ENCODE data around the gene ADAMTS7.
"Not testable (repeated sequence)": the region's sequence is repeated elsewhere in the genome, so short reads cannot be mapped to it uniquely, and the experiment has no call there.

The ADAMTS7 gene

GRCh38 chr15:78768096-78768495, 43.2 kb downstream of the ADAMTS7 start:
- Histone ChIP-seq H3K18ac (ENCODE audit: low read length) (no peak overlapping the region), H2BK5ac (ENCODE audit: low read length) (no peak overlapping the region), H3K23ac (ENCODE audit: low read depth, low read length, poor library complexity) (no peak overlapping the region), H2BK12ac (ENCODE audit: low read length) (no peak overlapping the region), H2BK120ac (ENCODE audit: low read depth, low read length) (no peak overlapping the region), H3K79me1 (ENCODE audit: low read depth, low read length) (peaks cover 2% of the 10 kb centered on the region), H4K91ac (ENCODE audit: low read depth, low read length, poor library complexity) (no peak overlapping the region), H2BK15ac (ENCODE audit: low read length) (no peak overlapping the region), H3K4me3 (ENCODE audit: low read length in 2 of 2) (no peak overlapping the region), H3K27me3 (ENCODE audit: control insufficient read depth in 3 of 3, insufficient read depth in 3 of 3, low read depth in 1 of 3, low read length in 3 of 3) (no peaks in the 10 kb centered on the region), H3K4ac (ENCODE audit: low read length) (no peak overlapping the region), H2AFZ (ENCODE audit: low read length) (no peak overlapping the region), H3K4me1 (ENCODE audit: control insufficient read depth in 2 of 2, insufficient read depth in 1 of 2, low read depth in 1 of 2, low read length in 2 of 2) (peaks cover 0 to 4% of the 10 kb centered on the region in 2 donors), H4K8ac (ENCODE audit: low read depth, low read length) (no peak overlapping the region), H3K9ac (ENCODE audit: low read depth, low read length, poor library complexity) (peak overlapping the region; percentile 44), H3K9me3 (replicated peaks in 1 of 2; ENCODE audit: control insufficient read depth in 2 of 2, insufficient read depth in 1 of 2, low read depth in 1 of 2, low read length in 2 of 2) (no peaks in the 10 kb centered on the region), H2AK5ac (ENCODE audit: low read depth, low read length) (no peak overlapping the region), H3K4me2 (ENCODE audit: insufficient read depth, low read length, poor library complexity, severe bottlenecking) (no peak overlapping the region), H3K14ac (ENCODE audit: low read length) (no peak overlapping the region), H3K36me3 (replicated peaks in 1 of 2; ENCODE audit: control insufficient read depth in 2 of 2, insufficient read depth in 2 of 2, low read length in 2 of 2) (peaks cover 2 to 3% of the 10 kb centered on the region in 2 donors), H3K27ac (replicated peaks; ENCODE audit: low read length) (no peak overlapping the region)
- no CpG with 5 or more reads among the region's 13 CpGs for WGBS, 2 donors (ENCODE audit: extremely low coverage in 2 of 2, insufficient read length in 2 of 2, insufficient replicate concordance in 1 of 2)
- DNase-seq (ENCODE audit: low spot score), result no peak

- Histone ChIP-seq H3K27me3 (ENCODE audit: control insufficient read depth in 3 of 3, insufficient read depth in 3 of 3, low read depth in 1 of 3, low read length in 3 of 3) (no peaks in the 10 kb centered on the region), H3K79me1 (ENCODE audit: low read depth, low read length) (peaks cover 4% of the 10 kb centered on the region), H3K14ac (ENCODE audit: low read length) (no peak overlapping the region), H3K4me1 (ENCODE audit: control insufficient read depth in 2 of 2, insufficient read depth in 1 of 2, low read depth in 1 of 2, low read length in 2 of 2) (peaks cover 0 to 4% of the 10 kb centered on the region in 2 donors), H2AK5ac (ENCODE audit: low read depth, low read length) (no peak overlapping the region), H2BK15ac (ENCODE audit: low read length) (no peak overlapping the region), H4K91ac (ENCODE audit: low read depth, low read length, poor library complexity) (no peak overlapping the region), H3K4me2 (ENCODE audit: insufficient read depth, low read length, poor library complexity, severe bottlenecking) (no peak overlapping the region), H2AFZ (ENCODE audit: low read length) (no peak overlapping the region), H2BK120ac (ENCODE audit: low read depth, low read length) (no peak overlapping the region), H3K9ac (ENCODE audit: low read depth, low read length, poor library complexity) (peak overlapping the region; percentile 12), H3K4ac (ENCODE audit: low read length) (no peak overlapping the region), H2BK5ac (ENCODE audit: low read length) (no peak overlapping the region), H3K23ac (ENCODE audit: low read depth, low read length, poor library complexity) (peak overlapping the region; percentile 31), H3K18ac (ENCODE audit: low read length) (no peak overlapping the region), H3K27ac (replicated peaks; ENCODE audit: low read length) (no peak overlapping the region), H3K9me3 (replicated peaks in 1 of 2; ENCODE audit: control insufficient read depth in 2 of 2, insufficient read depth in 1 of 2, low read depth in 1 of 2, low read length in 2 of 2) (no peaks in the 10 kb centered on the region), H4K8ac (ENCODE audit: low read depth, low read length) (no peak overlapping the region), H2BK12ac (ENCODE audit: low read length) (no peak overlapping the region), H3K36me3 (replicated peaks in 1 of 2; ENCODE audit: control insufficient read depth in 2 of 2, insufficient read depth in 2 of 2, low read length in 2 of 2) (peaks cover under 1 to 2% of the 10 kb centered on the region in 2 donors), H3K4me3 (ENCODE audit: low read length in 2 of 2) (no peak overlapping the region)
- no CpG with 5 or more reads among the region's 16 CpGs for WGBS, 2 donors (ENCODE audit: extremely low coverage in 2 of 2, insufficient read length in 2 of 2, insufficient replicate concordance in 1 of 2)
- no peak for DNase-seq (ENCODE audit: low spot score)
Measured at GRCh38 chr15:78767331-78767951, 43.8 kb downstream of the ADAMTS7 start.

DNA sequence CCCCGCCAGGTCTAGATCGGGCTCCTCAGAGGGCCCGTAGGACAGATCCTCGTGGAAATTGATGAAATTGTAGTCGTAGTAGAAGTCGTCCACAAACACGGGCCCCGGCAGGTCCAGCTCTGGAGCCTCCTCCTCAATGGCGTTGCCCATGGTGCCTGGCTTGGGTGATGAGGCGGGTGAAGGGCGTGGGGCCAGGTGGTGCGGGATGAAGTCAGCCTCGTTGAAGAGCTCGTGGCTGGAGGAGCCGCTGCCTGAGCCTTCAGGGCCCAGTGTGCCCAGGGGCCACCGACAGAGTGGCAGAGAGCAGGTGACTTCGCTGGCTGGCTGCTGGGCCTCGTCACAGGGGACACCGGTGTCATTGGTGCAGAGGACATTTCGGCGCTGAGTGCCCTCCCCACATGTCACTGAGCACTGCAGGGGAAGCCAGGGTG, 44.6 kb downstream of the ADAMTS7 start:
- H3K27me3 ChIP-seq (ENCODE audit: control insufficient read depth in 3 of 3, insufficient read depth in 3 of 3, low read depth in 1 of 3, low read length in 3 of 3); H3K18ac ChIP-seq (ENCODE audit: low read length); H3K79me1 ChIP-seq (ENCODE audit: low read depth, low read length); H3K4me3 ChIP-seq (ENCODE audit: low read length in 2 of 2); H3K9ac ChIP-seq (ENCODE audit: low read depth, low read length, poor library complexity); H3K4me1 ChIP-seq (ENCODE audit: control insufficient read depth in 2 of 2, insufficient read depth in 1 of 2, low read depth in 1 of 2, low read length in 2 of 2); H2AK5ac ChIP-seq (ENCODE audit: low read depth, low read length); DNase-seq (ENCODE audit: low spot score); H2BK5ac ChIP-seq (ENCODE audit: low read length); H4K8ac ChIP-seq (ENCODE audit: low read depth, low read length); H3K23ac ChIP-seq (ENCODE audit: low read depth, low read length, poor library complexity); H4K91ac ChIP-seq (ENCODE audit: low read depth, low read length, poor library complexity); H3K4ac ChIP-seq (ENCODE audit: low read length); H3K9me3 ChIP-seq (replicated peaks in 1 of 2; ENCODE audit: control insufficient read depth in 2 of 2, insufficient read depth in 1 of 2, low read depth in 1 of 2, low read length in 2 of 2); H2BK15ac ChIP-seq (ENCODE audit: low read length); H3K27ac ChIP-seq (replicated peaks; ENCODE audit: low read length); H3K4me2 ChIP-seq (ENCODE audit: insufficient read depth, low read length, poor library complexity, severe bottlenecking); H3K36me3 ChIP-seq (replicated peaks in 1 of 2; ENCODE audit: control insufficient read depth in 2 of 2, insufficient read depth in 2 of 2, low read length in 2 of 2); H2AFZ ChIP-seq (ENCODE audit: low read length); H3K14ac ChIP-seq (ENCODE audit: low read length); H2BK120ac ChIP-seq (ENCODE audit: low read depth, low read length); H2BK12ac ChIP-seq (ENCODE audit: low read length): not testable (repeated sequence)
- WGBS, 2 donors (ENCODE audit: extremely low coverage in 2 of 2, insufficient read length in 2 of 2, insufficient replicate concordance in 1 of 2), result no CpG with 5 or more reads among the region's 21 CpGs

DNA sequence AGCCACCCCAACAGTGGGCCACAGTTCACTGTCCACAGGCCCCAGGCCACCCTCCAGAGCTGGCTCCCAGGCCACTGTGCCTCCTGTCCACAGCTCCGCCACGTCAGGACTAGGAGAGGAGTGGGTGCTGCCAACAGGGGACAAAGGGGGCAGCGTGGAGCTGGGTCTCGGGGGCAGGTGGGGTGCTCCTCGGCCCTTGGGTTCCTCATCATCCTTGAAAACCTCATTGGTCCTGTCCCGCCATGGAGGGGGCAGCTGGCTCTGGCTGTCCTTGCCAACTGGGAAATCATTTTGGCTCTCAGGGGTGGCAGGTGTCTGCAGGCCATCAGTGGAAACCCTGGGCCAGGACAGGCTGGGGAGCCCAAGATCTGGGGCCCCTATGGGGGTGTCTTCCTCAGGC, 45.2 kb downstream of the ADAMTS7 start:
- H3K4me2 ChIP-seq (ENCODE audit: insufficient read depth, low read length, poor library complexity, severe bottlenecking), result no peak overlapping the region
- WGBS, 2 donors (ENCODE audit: extremely low coverage in 2 of 2, insufficient read length in 2 of 2, insufficient replicate concordance in 1 of 2), result no CpG with 5 or more reads among the region's 6 CpGs
- no peak overlapping the region for H3K23ac ChIP-seq (ENCODE audit: low read depth, low read length, poor library complexity)
- H3K27ac ChIP-seq (replicated peaks; ENCODE audit: low read length), result no peak overlapping the region
- H2AFZ ChIP-seq (ENCODE audit: low read length), result no peak overlapping the region
- H3K27me3 ChIP-seq (ENCODE audit: control insufficient read depth in 3 of 3, insufficient read depth in 3 of 3, low read depth in 1 of 3, low read length in 3 of 3), result no peaks in the 10 kb centered on the region
- no peak overlapping the region for H3K9ac ChIP-seq (ENCODE audit: low read depth, low read length, poor library complexity)
- H4K8ac ChIP-seq (ENCODE audit: low read depth, low read length), result no peak overlapping the region
- DNase-seq (ENCODE audit: low spot score), result no peak
- peaks cover 4% of the 10 kb centered on the region for H3K79me1 ChIP-seq (ENCODE audit: low read depth, low read length)
- no peak overlapping the region for H3K14ac ChIP-seq (ENCODE audit: low read length)
- H3K9me3 ChIP-seq (replicated peaks in 1 of 2; ENCODE audit: control insufficient read depth in 2 of 2, insufficient read depth in 1 of 2, low read depth in 1 of 2, low read length in 2 of 2), result no peaks in the 10 kb centered on the region
- no peak overlapping the region for H2AK5ac ChIP-seq (ENCODE audit: low read depth, low read length)
- H3K18ac ChIP-seq (ENCODE audit: low read length), result no peak overlapping the region
- H3K4ac ChIP-seq (ENCODE audit: low read length), result no peak overlapping the region
- no peak overlapping the region for H4K91ac ChIP-seq (ENCODE audit: low read depth, low read length, poor library complexity)
- H3K4me1 ChIP-seq (ENCODE audit: control insufficient read depth in 2 of 2, insufficient read depth in 1 of 2, low read depth in 1 of 2, low read length in 2 of 2), result peaks cover 0 to 4% of the 10 kb centered on the region in 2 donors
- H2BK120ac ChIP-seq (ENCODE audit: low read depth, low read length), result no peak overlapping the region
- no peak overlapping the region for H2BK15ac ChIP-seq (ENCODE audit: low read length)
- no peaks in the 10 kb centered on the region for H3K36me3 ChIP-seq (replicated peaks in 1 of 2; ENCODE audit: control insufficient read depth in 2 of 2, insufficient read depth in 2 of 2, low read length in 2 of 2)
- no peak overlapping the region for H2BK12ac ChIP-seq (ENCODE audit: low read length)
- no peak overlapping the region for H3K4me3 ChIP-seq (ENCODE audit: low read length in 2 of 2)
- H2BK5ac ChIP-seq (ENCODE audit: low read length), result no peak overlapping the region
